Heart left ventricle (tissue), 16 donors: ENCODE data around the gene NCF2. TPM values are rescaled to one million over a fixed set of nuclear protein-coding genes. Genes with fewer than 3 reads are reported as not detected.

Source experiments
- ATAC-seq, 4 donors: fragments of 200-7000 bp; cut with Tn5 transposase; one replicate each; pipeline ENCODE4 v1.9.1; 2020 to 2022; ENCODE audit warnings: moderate library complexity in 4 of 4, mild to moderate bottlenecking in 3 of 4, moderate number of reproducible peaks in 1 of 4
- DNase-seq, 5 donors: peaks; one replicate each; pipeline ENCODE4 v3.0.0-alpha.2; 2020
- H3K27ac ChIP-seq, 12 donors: fragments of 200-600 bp; sonication (generic) in 4 of 12; one replicate each; pipeline versions ENCODE4 v1.5.0 to v1.8.0; 2016 to 2022; ENCODE audit warnings: mild to moderate bottlenecking in 2 of 12
- H3K27me3 ChIP-seq, 9 donors: fragments of 200-600 bp; sonication (generic) in 2 of 9; one replicate each; pipeline versions ENCODE4 v1.5.1 to v1.8.0; 2016 to 2022; ENCODE audit warnings: mild to moderate bottlenecking in 3 of 9
- H3K36me3 ChIP-seq, 9 donors: fragments of 200-600 bp; sonication (generic) in 2 of 9; one replicate each; pipeline versions ENCODE4 v1.5.0 to v1.8.0; 2018 to 2022; ENCODE audit warnings: mild to moderate bottlenecking in 2 of 9
- H3K4me1 ChIP-seq, 12 donors: fragments of 200-600 bp; sonication (generic) in 4 of 12; one replicate each; pipeline versions ENCODE4 v1.5.0 to v1.8.0; 2016 to 2022; ENCODE audit warnings: mild to moderate bottlenecking in 3 of 12
- H3K4me3 ChIP-seq, 12 donors: fragments of 200-600 bp; sonication (generic) in 4 of 12; one replicate each; pipeline versions ENCODE4 v1.5.0 to v1.8.0; 2017 to 2022; ENCODE audit warnings: mild to moderate bottlenecking in 9 of 12, moderate library complexity in 4 of 12
- H3K9me3 ChIP-seq, 12 donors: fragments of 200-600 bp; sonication (generic) in 4 of 12; one replicate each; pipeline versions ENCODE4 v1.5.0 to v1.8.0; 2016 to 2022; ENCODE audit warnings: mild to moderate bottlenecking in 1 of 12
- CTCF ChIP-seq, 12 donors: fragments of 200-600 bp; sonication (generic) in 4 of 12; IDR thresholded peaks; one replicate each; pipeline versions ENCODE4 v1.5.0 to v1.8.0; 2018 to 2022; ENCODE audit warnings: antibody characterized with exemption in 12 of 12, mild to moderate bottlenecking in 5 of 12
- POLR2A ChIP-seq, 2 donors: fragments of 450-650 bp; IDR thresholded peaks; one replicate each; pipeline ENCODE4 v1.6.1; 2017; ENCODE audit warnings: antibody characterized with exemption in 2 of 2, mild to moderate bottlenecking in 2 of 2, moderate library complexity in 2 of 2
- WGBS, 4 donors: extraction: QIAGEN DNeasy Blood & Tissue Kit in 2 of 4; methylation state at CpG; one replicate each; pipeline versions ENCODE4 v1.1.5 to v1.1.7; 2013 to 2018; 5-methylcytosine and 5-hydroxymethylcytosine counted together
- intact Hi-C, 10 donors: fragments of 100-400 bp; cut with DNase I; formaldehyde crosslinking; loops; one replicate each; pipeline versions ENCODE4 v1.11.1 to v1.14.2; 2022
- polyA plus RNA-seq, 2 donors: library from polyadenylated mRNA; stranded (reverse); fragments of 200-250 nt; gene quantifications; one replicate each; pipeline ENCODE4 v1.2.3, GENCODE V29; 2013
- total RNA-seq, 9 donors: library from RNA; depleted of rRNA in 2 of 9; stranded (reverse); fragments of >200 nt in 2 of 9; fragmentation: NEBNext Ultra II Directional in 3 of 9; extraction: Animal tissue kit (Norgen Biotek cat#: 25700) in 3 of 9; gene quantifications; one replicate each; pipeline versions ENCODE4 v1.1.0 to v1.2.4, GENCODE V29; 2016 to 2023
- donor health status: ischemic (EF 13 %, LVEDD 7.1; RV severe dilation, severe dysfunction).
- donor health status: healthy with polysubstance abuse.
- donor health status: DM: no; HTN: yes; CAD: no.
- donor health status: DM: no; HTN: no; CAD: no.
- donor health status: ischemic (EF 25% LVEDD 6.9; RV normal size, moderate dysfunction).
- donor health status: ischemic (EF 25% LVEDD 5.7; RV mildly dilated, moderate dysfunction).
- donor health status: healthy.
- donor health status: DM: yes; HTN: yes; CAD: no.
- donor health status: ischemic (EF 35%, LVEDD 5.7; RV mildly dilated, moderate dysfunction).
- donor health status: nonischemic (EF 11% LVEDD 7.7; RV severe dilation, severe dysfunction).
- donor health status: DM: yes; HTN: yes; CAD: no.
- donor health status: PGD.
- donor health status: ischemic (EF 29% LVEDD 5.4; RV normal size, mild dysfunction).
- donor health status: nonischemic (EF 23%, LVEDD 6.1; RV moderate dilation, normal function).

NCF2 gene
- total and polyA plus RNA-seq, 11 donors = 1.3 to 51.2 (median 4.8) TPM

- intact Hi-C loops = no loop called here
- DNase-seq (no peak), ATAC-seq (no peak)
- TF ChIP-seq POLR2A (IDR thresholded peaks at IDR 0.05) = no peak
- TF ChIP-seq CTCF (IDR thresholded peaks at IDR 0.05) = no peak
- Histone ChIP-seq H3K4me1 (peaks cover 0 to 44% (median 0%) of the 10 kb centered on the region in 12 donors), H3K9me3 (no peaks in the 10 kb centered on the region), H3K27ac (peak overlapping the region in 1 of 12 donors; percentile 94), H3K4me3 (no peak overlapping the region), H3K27me3 (no peaks in the 10 kb centered on the region), H3K36me3 (no peaks in the 10 kb centered on the region)
- WGBS, 4 donors = 92 to 94% (median 93%) methylated on average over 7 of the region's 7 CpGs
Measured at GRCh38 chr1:183592733-183593132, 2.5 kb upstream of the NCF2 start.

- H3K36me3 ChIP-seq = peaks cover 0 to 11% (median 0%) of the 10 kb centered on the region in 9 donors
- H3K27me3 ChIP-seq = no peaks in the 10 kb centered on the region
- TF ChIP-seq CTCF (IDR thresholded peaks at IDR 0.05) = no peak
- no peak for TF ChIP-seq POLR2A (IDR thresholded peaks at IDR 0.05)
- peaks cover 0 to 65% (median 0%) of the 10 kb centered on the region in 12 donors for H3K4me1 ChIP-seq
- H3K9me3 ChIP-seq = no peaks in the 10 kb centered on the region
- DNase-seq (no peak), ATAC-seq (peak in 1 of 4 donors; percentile 16)
- intact Hi-C loops = no loop called here
- H3K27ac ChIP-seq = peak overlapping the region in 7 of 12 donors; percentile 4 to 94 (median 49)
- H3K4me3 ChIP-seq = peak overlapping the region in 8 of 12 donors; percentile 11 to 63 (median 30)
- WGBS, 4 donors = 75 to 88% (median 87%) methylated on average over 4 of the region's 4 CpGs
Measured at GRCh38 chr1:183589874-183590243, 400 bp downstream of the NCF2 start.

- DNase-seq = no peak
- peak overlapping the region in 5 of 12 donors; percentile 4 to 94 (median 55) for H3K27ac ChIP-seq
- H3K4me3 ChIP-seq = peak overlapping the region in 7 of 12 donors; percentile 11 to 63 (median 32)
- H3K27me3 ChIP-seq = no peaks in the 10 kb centered on the region
- intact Hi-C loops = no loop called here
- peaks cover 0 to 11% (median 0%) of the 10 kb centered on the region in 9 donors for H3K36me3 ChIP-seq
- no peaks in the 10 kb centered on the region for H3K9me3 ChIP-seq
- no peak for ATAC-seq
- WGBS, 4 donors = 91 to 97% (median 92%) methylated on average over 5 of the region's 5 CpGs
- H3K4me1 ChIP-seq = peaks cover 0 to 67% (median 0%) of the 10 kb centered on the region in 12 donors
- TF ChIP-seq POLR2A (IDR thresholded peaks at IDR 0.05) = no peak
- no peak for TF ChIP-seq CTCF (IDR thresholded peaks at IDR 0.05)
Measured at GRCh38 chr1:183589384-183589783, 875 bp downstream of the NCF2 start.

GRCh38 chr1:183588827-183589226, 1.4 kb downstream of the NCF2 start:
- peak in 2 of 4 donors; percentile 9 to 24 for ATAC-seq
- peaks cover 0 to 11% (median 0%) of the 10 kb centered on the region in 9 donors for H3K36me3 ChIP-seq
- DNase-seq = no peak
- H3K4me3 ChIP-seq = peak overlapping the region in 7 of 12 donors; percentile 11 to 63 (median 32)
- no peaks in the 10 kb centered on the region for H3K27me3 ChIP-seq
- H3K9me3 ChIP-seq = no peaks in the 10 kb centered on the region
- peak overlapping the region in 5 of 12 donors; percentile 1 to 94 (median 57) for H3K27ac ChIP-seq
- intact Hi-C loops = no loop called here
- TF ChIP-seq POLR2A (IDR thresholded peaks at IDR 0.05) = no peak
- TF ChIP-seq CTCF (IDR thresholded peaks at IDR 0.05) = no peak
- H3K4me1 ChIP-seq = peaks cover 0 to 67% (median 0%) of the 10 kb centered on the region in 12 donors
